ENCODE results near the gene AMH.

GRCh38 chr19:2207991-2208860 is 40.9 kb upstream of the AMH start:
- TF ChIP-seq POLR2AphosphoS5 (IDR thresholded peaks at IDR 0.05; ENCODE audit: low read depth, low read length) (no peak), FOXP2 (optimal IDR thresholded peaks at IDR 0.05; ENCODE audit: borderline replicate concordance, extremely low read depth, extremely low read length, insufficient read depth) (peak; percentile 75)
